ENCODE results near the gene IRAK1.
A peak's percentile ranks its signal among the peaks of the same experiment; 100 is the strongest.
"Not testable (repeated sequence)": the region's sequence is repeated elsewhere in the genome, so short reads cannot be mapped to it uniquely, and the experiment has no call there.

The IRAK1 gene

GRCh38 chrX:154018518-154019060 is 1.1 kb downstream of the IRAK1 start:
- DNase-seq, result no peak

- DNase-seq, result no peak
These were observed 1.8 kb downstream of the IRAK1 start for GRCh38 chrX:154017766-154018517.

GRCh38 chrX:154016366-154017076 is 3.2 kb downstream of the IRAK1 start:
- DNase-seq, result no peak

GRCh38 chrX:154015581-154016264 is 4.0 kb downstream of the IRAK1 start:
- DNase-seq, result no peak

GRCh38 chrX:154014429-154015380 is 5.0 kb downstream of the IRAK1 start:
- DNase-seq, result no peak

GRCh38 chrX:154013614-154014360 is 5.9 kb downstream of the IRAK1 start:
- DNase-seq, result peak; percentile 28

- no peak for DNase-seq
These were observed 6.7 kb downstream of the IRAK1 start for GRCh38 chrX:154013001-154013421.

GRCh38 chrX:154012336-154012991 is 7.2 kb downstream of the IRAK1 start:
- DNase-seq, result no peak

- DNase-seq, result no peak
These were observed 8.0 kb downstream of the IRAK1 start for GRCh38 chrX:154011376-154012335.

- no peak for DNase-seq
These were observed 9.2 kb downstream of the IRAK1 start for GRCh38 chrX:154010330-154011087.

- no peak for DNase-seq
These were observed 11.2 kb downstream of the IRAK1 start for GRCh38 chrX:154008521-154008920.

- DNase-seq, result no peak
These were observed 12.8 kb downstream of the IRAK1 start for GRCh38 chrX:154006947-154007346.

GRCh38 chrX:154004315-154004714 is 15.4 kb downstream of the IRAK1 start:
- DNase-seq, result no peak

- DNase-seq, result peak; percentile 89
These were observed 17.4 kb downstream of the IRAK1 start for GRCh38 chrX:154002215-154002719.

GRCh38 chrX:154000051-154000450 is 19.7 kb downstream of the IRAK1 start:
- DNase-seq, result peak; percentile 13

GRCh38 chrX:153999359-154000037 is 20.2 kb downstream of the IRAK1 start:
- DNase-seq, result no peak

- no peak for DNase-seq
These were observed 24.2 kb downstream of the IRAK1 start for GRCh38 chrX:153995504-153995903.

GRCh38 chrX:153994398-153994797 is 25.3 kb downstream of the IRAK1 start:
- not testable (repeated sequence) for DNase-seq
